ENCODE data around the gene MYH11.

GRCh38 chr16:15820837-15821236 lies 36.0 kb downstream of the MYH11 start:
- TF ChIP-seq, protein P1, sequence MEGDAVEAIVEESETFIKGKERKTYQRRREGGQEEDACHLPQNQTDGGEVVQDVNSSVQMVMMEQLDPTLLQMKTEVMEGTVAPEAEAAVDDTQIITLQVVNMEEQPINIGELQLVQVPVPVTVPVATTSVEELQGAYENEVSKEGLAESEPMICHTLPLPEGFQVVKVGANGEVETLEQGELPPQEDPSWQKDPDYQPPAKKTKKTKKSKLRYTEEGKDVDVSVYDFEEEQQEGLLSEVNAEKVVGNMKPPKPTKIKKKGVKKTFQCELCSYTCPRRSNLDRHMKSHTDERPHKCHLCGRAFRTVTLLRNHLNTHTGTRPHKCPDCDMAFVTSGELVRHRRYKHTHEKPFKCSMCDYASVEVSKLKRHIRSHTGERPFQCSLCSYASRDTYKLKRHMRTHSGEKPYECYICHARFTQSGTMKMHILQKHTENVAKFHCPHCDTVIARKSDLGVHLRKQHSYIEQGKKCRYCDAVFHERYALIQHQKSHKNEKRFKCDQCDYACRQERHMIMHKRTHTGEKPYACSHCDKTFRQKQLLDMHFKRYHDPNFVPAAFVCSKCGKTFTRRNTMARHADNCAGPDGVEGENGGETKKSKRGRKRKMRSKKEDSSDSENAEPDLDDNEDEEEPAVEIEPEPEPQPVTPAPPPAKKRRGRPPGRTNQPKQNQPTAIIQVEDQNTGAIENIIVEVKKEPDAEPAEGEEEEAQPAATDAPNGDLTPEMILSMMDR (IDR thresholded peaks at IDR 0.05; ENCODE audit: low read depth, low read length), result no peak
- TF ChIP-seq POLR2A (IDR thresholded peaks at IDR 0.05; ENCODE audit: extremely low read depth, insufficient read length) (no peak), MAX (IDR thresholded peaks at IDR 0.05; ENCODE audit: low read depth, low read length) (no peak), MYC (IDR thresholded peaks at IDR 0.05; ENCODE audit: low read depth, low read length) (no peak)
